Measurements from ENCODE around the gene ZNF692. TPM values are rescaled to one million over a fixed set of nuclear protein-coding genes. Genes with fewer than 3 reads are reported as not detected.

The ZNF692 gene
- total RNA-seq, 3 donors from 2014 or later = 11.5 to 84.3 (median 77.7) TPM

DNA sequence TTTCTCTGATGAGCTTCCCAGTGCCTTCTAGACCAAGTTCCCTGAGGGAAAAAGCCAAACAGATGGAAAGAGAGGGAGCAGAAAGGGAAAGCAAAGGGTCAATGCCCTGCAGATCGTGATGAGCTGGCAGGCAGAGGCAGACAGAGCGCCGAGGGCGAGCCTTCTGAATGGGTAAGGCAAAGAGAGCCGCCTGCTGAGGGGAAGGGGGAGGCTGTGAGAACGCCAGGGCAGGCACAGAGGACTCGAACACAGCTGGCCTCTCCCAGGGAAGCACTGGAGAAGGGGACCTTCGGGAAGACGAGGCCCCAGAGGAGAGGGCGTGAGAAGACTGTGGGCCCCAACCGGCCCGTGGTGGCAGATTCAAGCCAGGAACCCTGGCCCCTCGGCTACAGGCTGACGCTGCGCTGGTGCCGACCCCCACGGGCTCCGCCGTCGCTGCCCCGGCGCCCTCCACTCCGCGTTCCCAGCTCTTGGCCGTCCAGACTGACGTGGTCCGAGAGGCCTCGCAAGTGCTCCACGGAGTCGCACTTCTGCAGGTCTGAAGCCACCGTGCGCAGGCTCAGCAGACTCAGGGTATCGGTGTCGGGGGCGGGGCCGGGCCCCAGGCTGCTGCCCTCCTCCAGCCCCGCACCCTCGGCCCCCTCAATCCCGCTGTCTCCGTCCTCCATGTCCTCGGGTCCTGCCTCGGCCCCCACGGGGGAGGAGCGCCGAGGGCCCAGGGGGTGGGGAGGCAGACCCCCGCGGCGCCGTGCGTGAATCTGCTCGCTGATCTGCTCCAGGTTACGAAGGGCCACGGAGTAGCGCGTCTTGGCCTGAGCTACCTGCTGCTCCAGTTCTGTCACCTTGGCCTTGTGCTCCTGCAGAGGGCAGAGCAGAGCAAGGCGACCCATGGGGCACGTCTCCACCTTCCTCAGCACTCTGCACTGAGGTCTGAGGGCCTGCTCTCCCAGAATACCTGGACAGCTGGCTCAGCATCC is 47.1 kb downstream of the ZNF692 start:
- intact Hi-C loops (cut with DNase I; ENCODE audit: low total_unique reads) = no loop called here
- Histone ChIP-seq H3K9me3 (no peaks in the 10 kb centered on the region), H3K27me3 (no peaks in the 10 kb centered on the region), H3K4me3 (no peak overlapping the region), H3K4me1 (peaks cover 0 to 6% of the 10 kb centered on the region in 2 donors), H3K27ac (no peak overlapping the region), H3K36me3 (peaks cover 11% of the 10 kb centered on the region)
- no peak for TF ChIP-seq CTCF (IDR thresholded peaks at IDR 0.05)
- TF ChIP-seq POLR2AphosphoS5 (IDR thresholded peaks at IDR 0.05) = no peak
- no peak for TF ChIP-seq POLR2A (IDR thresholded peaks at IDR 0.05)
- no peak for DNase-seq (ENCODE audit: low spot score in 2 of 2)

DNA sequence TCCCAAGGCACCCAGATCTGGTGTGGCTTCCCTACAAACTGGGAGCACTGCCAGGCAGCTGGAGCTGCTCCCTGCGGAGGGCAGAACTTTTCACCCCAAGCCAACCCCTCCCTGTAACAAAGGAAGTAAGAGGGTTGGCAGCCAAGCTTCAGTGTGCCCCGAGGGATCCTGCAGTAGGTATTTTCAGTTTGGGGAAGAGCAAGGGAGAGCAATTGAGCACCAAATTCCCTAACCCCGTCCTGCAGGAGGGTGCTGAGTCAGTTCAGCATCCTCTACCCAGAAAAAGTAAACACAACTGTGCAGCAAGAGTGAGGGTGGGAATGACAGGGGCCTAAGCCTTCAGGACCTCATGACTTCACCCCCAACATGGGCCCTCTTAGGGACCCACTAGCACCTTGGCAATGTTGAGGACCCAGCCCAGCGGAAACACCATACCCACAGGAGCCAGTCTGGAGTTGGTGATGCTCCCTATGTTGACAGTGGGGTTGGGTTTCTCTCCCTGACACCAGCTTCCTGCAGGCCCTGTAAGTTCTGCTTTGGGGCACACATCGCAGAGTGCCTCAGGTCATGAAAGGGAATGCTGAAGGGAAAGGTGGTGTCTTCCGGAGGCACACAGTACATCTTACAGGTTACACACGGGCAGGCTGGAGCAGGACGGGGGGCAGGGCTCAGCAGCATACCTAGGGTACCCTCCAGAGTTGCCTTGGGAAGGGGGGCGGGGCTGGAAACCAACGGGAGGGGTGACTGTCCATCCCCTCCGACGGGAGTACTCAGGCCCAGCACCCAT is 48.0 kb downstream of the ZNF692 start:
- Histone ChIP-seq H3K27ac (peak overlapping the region in 1 of 2 donors; percentile 2), H3K9me3 (no peaks in the 10 kb centered on the region), H3K4me3 (no peak overlapping the region), H3K36me3 (peaks cover 11% of the 10 kb centered on the region), H3K4me1 (peaks cover 0 to 6% of the 10 kb centered on the region in 2 donors), H3K27me3 (no peaks in the 10 kb centered on the region)
- no peak for TF ChIP-seq POLR2AphosphoS5 (IDR thresholded peaks at IDR 0.05)
- no peak for TF ChIP-seq CTCF (IDR thresholded peaks at IDR 0.05)
- no peak for TF ChIP-seq POLR2A (IDR thresholded peaks at IDR 0.05)
- DNase-seq (ENCODE audit: low spot score in 2 of 2) = peak in 1 of 2 donors; percentile 42
- intact Hi-C loops (cut with DNase I; ENCODE audit: low total_unique reads) = no loop called here

DNA sequence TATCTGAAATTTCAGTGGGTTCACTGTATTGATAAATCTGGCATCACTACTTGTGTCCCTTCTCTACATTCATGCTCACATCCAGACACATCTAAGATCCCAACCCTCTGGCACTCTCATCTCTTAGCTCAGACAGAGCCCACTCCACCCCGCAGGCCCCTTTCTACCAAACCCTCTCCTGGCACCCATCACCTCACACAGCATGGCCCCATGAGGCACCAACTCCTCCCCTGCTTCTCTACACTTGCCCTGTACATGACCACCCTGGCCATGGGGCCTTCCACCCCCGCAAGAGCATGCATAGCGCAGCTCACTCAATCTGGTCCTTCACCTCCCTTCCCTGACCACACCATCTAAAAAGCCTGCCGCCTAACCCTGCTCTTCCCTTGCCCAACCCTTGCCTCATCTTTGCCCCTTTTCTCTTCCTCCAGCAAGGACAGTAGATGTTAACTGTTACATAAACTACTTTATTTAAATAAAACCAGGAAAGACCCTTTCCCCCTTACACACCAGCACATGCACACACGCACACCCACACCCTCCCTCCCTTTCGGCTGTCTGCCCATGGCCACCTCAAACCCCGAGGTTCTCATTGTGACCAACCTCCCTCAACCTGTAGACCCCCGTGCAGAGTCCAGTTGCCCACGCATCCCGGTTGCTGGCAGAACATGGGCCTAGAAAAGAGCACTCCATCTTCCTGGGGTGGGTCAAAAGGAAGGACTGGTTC is 48.7 kb downstream of the ZNF692 start:
- H3K9me3 ChIP-seq = no peaks in the 10 kb centered on the region
- peak overlapping the region in 1 of 2 donors; percentile 2 for H3K27ac ChIP-seq
- intact Hi-C loops (cut with DNase I; ENCODE audit: low total_unique reads) = no loop called here
- H3K36me3 ChIP-seq = peaks cover 11% of the 10 kb centered on the region
- H3K4me1 ChIP-seq = peaks cover 0 to 6% of the 10 kb centered on the region in 2 donors
- no peak for TF ChIP-seq CTCF (IDR thresholded peaks at IDR 0.05)
- TF ChIP-seq POLR2AphosphoS5 (IDR thresholded peaks at IDR 0.05) = no peak
- no peak for TF ChIP-seq POLR2A (IDR thresholded peaks at IDR 0.05)
- H3K27me3 ChIP-seq = no peaks in the 10 kb centered on the region
- H3K4me3 ChIP-seq = no peak overlapping the region
- no peak for DNase-seq (ENCODE audit: low spot score in 2 of 2)

GRCh38 chr1:248808876-248809275 is 50.0 kb downstream of the ZNF692 start:
- Histone ChIP-seq H3K4me1 (peaks cover 0 to 6% of the 10 kb centered on the region in 2 donors), H3K27me3 (no peaks in the 10 kb centered on the region), H3K4me3 (no peak overlapping the region), H3K9me3 (no peaks in the 10 kb centered on the region), H3K36me3 (peaks cover 5% of the 10 kb centered on the region), H3K27ac (no peak overlapping the region)
- DNase-seq (ENCODE audit: low spot score in 2 of 2) = no peak
- TF ChIP-seq POLR2AphosphoS5 (IDR thresholded peaks at IDR 0.05) = no peak
- intact Hi-C loops (cut with DNase I; ENCODE audit: low total_unique reads) = no loop called here

DNA sequence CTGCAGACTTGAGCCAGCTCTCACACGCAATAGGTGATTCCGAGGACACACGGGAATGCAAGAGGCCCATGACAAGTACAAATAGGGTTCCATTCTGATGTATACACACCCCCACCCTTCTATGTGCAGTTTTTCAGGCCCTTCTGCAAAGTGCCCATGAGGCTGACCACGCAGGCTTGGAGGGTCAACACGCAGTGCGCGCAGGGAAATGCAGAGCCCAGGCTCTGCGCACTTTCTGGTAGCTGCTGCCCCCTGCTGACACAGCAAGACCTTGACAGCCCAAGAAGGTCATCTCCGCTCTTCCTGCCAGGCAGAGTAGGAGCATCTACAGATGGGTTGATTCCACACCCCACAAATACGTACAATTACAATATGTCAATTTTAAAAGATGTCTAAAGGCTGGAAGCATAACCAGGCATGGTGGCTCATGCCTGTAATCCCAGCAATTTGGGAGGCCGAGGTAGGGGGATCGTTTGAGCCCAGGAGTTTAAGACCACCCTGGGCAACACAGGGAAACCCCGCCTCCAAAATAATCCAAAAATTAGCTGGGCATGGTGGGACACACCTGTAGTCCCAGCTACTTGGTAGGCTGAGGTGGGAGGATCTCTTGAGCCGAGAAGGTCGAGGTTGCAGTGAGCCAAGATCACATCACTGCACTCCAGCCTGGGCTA is 51.7 kb downstream of the ZNF692 start:
- Histone ChIP-seq H3K9me3 (no peaks in the 10 kb centered on the region), H3K4me3 (no peak overlapping the region), H3K4me1 (peaks cover 0 to 6% of the 10 kb centered on the region in 2 donors), H3K27me3 (no peaks in the 10 kb centered on the region), H3K27ac (no peak overlapping the region), H3K36me3 (no peaks in the 10 kb centered on the region)
- TF ChIP-seq CTCF (IDR thresholded peaks at IDR 0.05) (peak in 2 of 3 donors; percentile 43 to 69), POLR2A (IDR thresholded peaks at IDR 0.05) (no peak)
- no peak for DNase-seq (ENCODE audit: low spot score in 2 of 2)
- intact Hi-C loops (cut with DNase I; ENCODE audit: low total_unique reads) = no loop called here

Data from breast epithelium (tissue), 4 donors.